Activated T-cell treated with anti-CD3 and anti-CD28 coated beads, Interleukin-2, amount 50 U/mL, for 24 hours (primary cell): ENCODE data around the gene AEBP1.
"Not testable (repeated sequence)": the region's sequence is repeated elsewhere in the genome, so short reads cannot be mapped to it uniquely, and the experiment has no call there.

ENCODE experiments used
- DNase-seq: peaks from one replicate; pipeline ENCODE4 v3.0.0-alpha.2; 2020
- H3K27ac Mint-ChIP-seq: 2 replicates; pipeline ENCODE4 v1.8.0; 2020; ENCODE audit warnings: mild to moderate bottlenecking, mixed read lengths
- H3K27me3 Mint-ChIP-seq: 2 replicates; pipeline ENCODE4 v1.8.0; 2020; ENCODE audit warnings: mixed read lengths
- H3K36me3 Mint-ChIP-seq: 2 replicates; pipeline ENCODE4 v1.8.0; 2020; ENCODE audit warnings: low read depth, mixed read lengths
- H3K4me1 Mint-ChIP-seq: 2 replicates; pipeline ENCODE4 v1.8.0; 2020; ENCODE audit warnings: low read depth, mixed read lengths
- H3K4me3 Mint-ChIP-seq: 2 replicates; pipeline ENCODE4 v1.8.0; 2020; ENCODE audit warnings: mild to moderate bottlenecking, moderate library complexity, mixed read lengths
- H3K9me3 Mint-ChIP-seq: 2 replicates; pipeline ENCODE4 v1.8.0; 2020; ENCODE audit warnings: mixed read lengths

AEBP1 gene

GRCh38 chr7:44126574-44126973 lies 22.4 kb downstream of the AEBP1 start:
- H3K36me3 Mint-ChIP-seq = peaks cover 16% of the 10 kb centered on the region
- H3K9me3 Mint-ChIP-seq, H3K27ac Mint-ChIP-seq, DNase-seq, H3K27me3 Mint-ChIP-seq, H3K4me3 Mint-ChIP-seq: not testable (repeated sequence)
- H3K4me1 Mint-ChIP-seq = peaks cover 19% of the 10 kb centered on the region

DNA sequence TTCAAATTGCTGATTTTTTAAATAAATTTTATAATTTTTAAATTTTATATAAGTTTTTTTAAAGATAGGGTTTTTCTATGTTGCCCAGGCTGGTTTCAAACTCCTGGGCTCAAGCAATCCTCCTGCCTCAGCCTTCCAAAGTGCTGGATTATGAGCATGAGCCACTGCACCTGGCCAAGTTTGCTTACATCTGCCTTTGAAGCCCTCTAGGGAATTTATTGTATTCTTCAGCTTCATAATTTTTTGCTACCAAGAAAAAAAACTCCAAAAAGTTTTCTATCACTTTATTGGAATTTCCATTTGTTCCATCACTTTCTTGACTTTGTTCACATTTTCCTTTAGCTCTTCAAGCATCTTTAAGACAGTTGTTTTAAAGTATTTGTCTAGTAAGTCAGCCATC lies 23.0 kb downstream of the AEBP1 start:
- peaks cover 10% of the 10 kb centered on the region for H3K36me3 Mint-ChIP-seq
- no peak overlapping the region for H3K4me3 Mint-ChIP-seq
- no peaks in the 10 kb centered on the region for H3K27me3 Mint-ChIP-seq
- peaks cover 14% of the 10 kb centered on the region for H3K4me1 Mint-ChIP-seq
- DNase-seq = no peak
- no peaks in the 10 kb centered on the region for H3K9me3 Mint-ChIP-seq
- no peak overlapping the region for H3K27ac Mint-ChIP-seq

DNA sequence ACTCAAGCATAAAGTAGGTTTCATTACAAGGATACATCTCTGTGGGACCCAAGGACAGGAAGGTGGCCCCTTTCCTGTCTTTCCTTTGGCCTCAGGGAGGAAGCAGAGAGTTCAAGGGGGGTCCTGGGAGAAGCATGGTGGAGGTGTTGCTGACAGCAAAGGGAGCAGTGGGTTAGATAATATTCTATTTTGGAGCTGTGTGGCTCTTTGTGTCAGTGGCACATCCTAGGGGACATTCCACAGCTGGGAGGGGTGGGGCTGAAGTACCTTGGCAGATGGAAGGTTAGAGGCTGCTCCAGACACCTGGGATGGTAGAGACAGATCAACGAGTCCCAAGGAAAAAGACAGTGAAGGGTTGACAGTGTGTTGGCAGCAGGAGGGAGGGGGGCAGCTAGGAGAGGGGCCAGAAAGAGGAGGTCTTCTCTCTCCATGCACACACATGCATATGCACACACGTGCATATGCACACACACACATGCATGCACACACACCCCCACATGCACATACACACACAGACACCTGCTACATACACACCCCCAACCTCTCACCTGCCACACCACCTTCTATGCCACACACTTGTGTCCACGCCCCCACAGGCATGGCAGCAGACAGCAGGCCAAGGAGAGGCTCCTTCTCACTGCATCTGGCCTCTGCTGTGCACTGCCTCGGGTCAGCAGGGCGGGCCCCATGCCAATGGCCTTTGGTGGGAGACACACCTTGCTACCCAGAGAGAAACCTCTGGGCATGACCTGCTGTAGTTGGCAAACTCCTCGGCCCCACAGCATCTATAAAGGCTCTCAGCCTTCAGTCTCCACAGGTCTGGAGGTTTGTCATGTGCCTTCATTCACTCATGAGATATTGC lies 24.8 kb downstream of the AEBP1 start:
- DNase-seq = no peak
- Mint-ChIP-seq H3K4me3 (no peak overlapping the region), H3K4me1 (peaks cover 7% of the 10 kb centered on the region), H3K27ac (no peak overlapping the region), H3K27me3 (no peaks in the 10 kb centered on the region), H3K36me3 (no peaks in the 10 kb centered on the region), H3K9me3 (no peaks in the 10 kb centered on the region)

- DNase-seq = no peak
Observed at GRCh38 chr7:44131173-44132029, 27.3 kb downstream of the AEBP1 start.

DNA sequence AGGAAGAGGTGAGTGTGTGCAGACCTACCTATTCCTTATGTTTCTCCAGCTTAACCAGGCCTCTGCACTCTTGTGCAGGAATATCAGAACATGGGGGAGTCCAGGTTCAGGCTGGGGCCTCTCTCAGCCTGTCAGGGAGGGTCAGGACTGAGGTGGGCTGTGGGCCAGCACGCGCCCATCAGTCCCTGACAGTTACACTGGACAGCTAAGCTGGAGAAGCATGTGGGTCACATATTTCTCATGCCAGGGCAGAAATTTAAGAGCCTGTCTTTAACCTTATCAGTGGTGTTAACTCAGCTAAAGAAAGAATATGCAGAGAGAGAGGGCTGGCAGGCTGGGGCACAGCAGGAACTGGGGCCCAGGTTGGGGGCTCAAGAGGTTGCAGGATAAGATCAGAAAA lies 27.9 kb downstream of the AEBP1 start:
- Mint-ChIP-seq H3K4me1 (no peaks in the 10 kb centered on the region), H3K9me3 (no peaks in the 10 kb centered on the region), H3K4me3 (no peak overlapping the region), H3K27me3 (no peaks in the 10 kb centered on the region), H3K36me3 (no peaks in the 10 kb centered on the region), H3K27ac (no peak overlapping the region)
- DNase-seq = no peak

More at GRCh38 chr7:44131173-44132029, 27.3 kb downstream of the AEBP1 start:
- no peaks in the 10 kb centered on the region for H3K36me3 Mint-ChIP-seq
- peaks cover 3% of the 10 kb centered on the region for H3K4me1 Mint-ChIP-seq
- no peak overlapping the region for H3K27ac Mint-ChIP-seq
- no peaks in the 10 kb centered on the region for H3K27me3 Mint-ChIP-seq
- H3K4me3 Mint-ChIP-seq = no peak overlapping the region
- H3K9me3 Mint-ChIP-seq = no peaks in the 10 kb centered on the region

- Mint-ChIP-seq H3K27ac (no peak overlapping the region), H3K36me3 (no peaks in the 10 kb centered on the region), H3K4me3 (no peak overlapping the region), H3K27me3 (no peaks in the 10 kb centered on the region), H3K9me3 (no peaks in the 10 kb centered on the region), H3K4me1 (no peaks in the 10 kb centered on the region)
- no peak for DNase-seq
Observed at GRCh38 chr7:44133295-44133694, 29.1 kb downstream of the AEBP1 start.

DNA sequence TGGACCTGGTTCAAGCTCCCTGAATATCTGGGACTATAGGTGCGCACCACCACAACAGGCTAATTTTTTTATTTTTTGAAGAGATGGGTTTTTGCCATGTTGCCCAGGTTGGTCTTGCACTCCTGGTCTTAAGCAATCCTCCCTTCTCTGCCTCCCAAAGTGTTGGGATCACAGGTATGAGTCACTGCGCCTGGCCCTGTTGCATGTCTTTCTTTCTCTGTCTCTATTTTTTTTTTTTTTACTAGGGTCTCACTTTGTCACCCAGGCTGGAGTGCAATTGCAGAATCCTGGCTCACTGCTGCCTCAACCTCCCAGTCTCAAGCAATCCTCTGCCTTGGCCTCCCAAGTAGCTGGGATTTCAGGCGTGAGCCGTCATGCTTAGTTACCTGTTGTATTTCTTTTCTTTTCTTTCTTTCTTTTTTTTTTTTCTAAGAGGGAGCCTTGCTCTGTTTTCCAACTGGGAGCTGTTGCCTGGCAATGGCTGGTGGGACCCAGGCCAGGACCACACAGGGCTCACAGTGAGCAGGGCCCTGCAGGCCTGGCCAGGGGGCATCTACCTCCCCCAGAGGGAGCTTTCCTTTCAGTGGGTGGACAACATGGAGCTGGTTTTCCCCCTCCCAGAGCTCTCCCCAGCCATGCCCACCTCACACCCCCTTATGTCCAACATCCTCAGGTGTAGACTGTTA lies 30.9 kb downstream of the AEBP1 start:
- H3K4me3 Mint-ChIP-seq = no peak overlapping the region
- H3K9me3 Mint-ChIP-seq = no peaks in the 10 kb centered on the region
- H3K36me3 Mint-ChIP-seq = no peaks in the 10 kb centered on the region
- H3K27me3 Mint-ChIP-seq = no peaks in the 10 kb centered on the region
- no peaks in the 10 kb centered on the region for H3K4me1 Mint-ChIP-seq
- H3K27ac Mint-ChIP-seq = no peak overlapping the region
- DNase-seq = no peak

DNA sequence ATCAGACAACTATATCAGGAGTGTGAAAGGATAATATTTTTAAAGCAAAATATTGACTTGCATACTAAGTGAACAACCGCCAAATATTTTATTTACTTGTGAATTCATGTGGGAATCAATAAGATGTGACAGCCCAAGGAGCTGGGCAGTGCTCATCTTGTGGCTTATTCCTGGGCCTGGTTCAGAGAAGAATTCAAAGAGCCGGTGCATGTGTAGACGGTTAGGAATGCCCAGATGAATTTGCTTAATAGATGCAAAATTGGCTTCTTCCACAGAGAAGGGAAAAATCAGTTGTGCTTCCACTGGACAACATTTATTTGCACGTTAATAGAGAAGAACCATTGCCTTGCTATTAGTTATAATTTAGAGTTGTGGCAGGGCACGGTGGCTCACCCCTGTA lies 32.6 kb downstream of the AEBP1 start:
- Mint-ChIP-seq H3K4me1 (no peaks in the 10 kb centered on the region), H3K4me3 (no peak overlapping the region), H3K27ac (no peak overlapping the region), H3K36me3 (no peaks in the 10 kb centered on the region), H3K27me3 (no peaks in the 10 kb centered on the region), H3K9me3 (no peaks in the 10 kb centered on the region)
- no peak for DNase-seq

- Mint-ChIP-seq H3K27ac (no peak overlapping the region), H3K9me3 (no peaks in the 10 kb centered on the region), H3K36me3 (no peaks in the 10 kb centered on the region), H3K4me3 (no peak overlapping the region), H3K27me3 (no peaks in the 10 kb centered on the region), H3K4me1 (no peaks in the 10 kb centered on the region)
- no peak for DNase-seq
Observed at GRCh38 chr7:44138698-44139097, 34.6 kb downstream of the AEBP1 start.

DNA sequence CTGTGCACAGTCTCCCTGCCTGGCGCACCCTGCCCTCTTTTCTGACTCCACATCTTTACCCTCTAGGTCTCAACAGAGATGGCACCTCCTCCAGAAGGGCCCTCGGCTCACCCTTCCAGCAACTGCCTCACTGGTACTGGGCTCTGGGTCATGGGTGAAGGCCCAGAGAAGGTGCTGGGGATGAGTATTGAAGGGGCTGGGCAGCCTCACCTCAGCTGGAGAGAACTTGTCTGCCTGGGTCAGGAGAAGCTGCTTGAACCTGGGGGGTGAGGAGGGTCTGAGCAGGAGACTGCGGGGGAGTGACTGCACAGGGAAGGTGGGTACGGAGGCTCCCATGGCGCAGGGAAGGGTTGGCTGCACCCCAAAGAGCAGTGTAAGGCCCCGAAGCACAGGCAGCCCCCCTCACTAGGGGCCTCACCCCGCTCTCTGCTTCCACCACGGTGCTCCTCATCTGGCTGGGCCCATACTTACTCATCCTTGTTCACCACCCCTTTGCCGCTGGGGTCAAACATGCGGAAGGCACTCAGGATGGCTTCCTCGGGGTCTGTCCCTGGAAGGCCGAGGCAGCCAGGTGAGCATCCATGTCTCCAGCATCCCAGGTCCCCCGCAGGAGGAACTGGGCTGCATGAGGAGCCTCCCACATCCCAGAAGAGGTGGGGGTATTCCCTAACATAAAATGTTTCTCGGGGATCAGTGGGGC lies 35.3 kb downstream of the AEBP1 start:
- Mint-ChIP-seq H3K36me3 (no peaks in the 10 kb centered on the region), H3K4me1 (no peaks in the 10 kb centered on the region), H3K27ac (no peak overlapping the region), H3K9me3 (no peaks in the 10 kb centered on the region), H3K4me3 (no peak overlapping the region), H3K27me3 (no peaks in the 10 kb centered on the region)
- no peak for DNase-seq

- Mint-ChIP-seq H3K9me3 (no peaks in the 10 kb centered on the region), H3K27me3 (peaks cover 4% of the 10 kb centered on the region), H3K4me1 (peaks cover 5% of the 10 kb centered on the region), H3K27ac (no peak overlapping the region), H3K36me3 (no peaks in the 10 kb centered on the region), H3K4me3 (no peak overlapping the region)
- no peak for DNase-seq
Observed at GRCh38 chr7:44140341-44140740, 36.2 kb downstream of the AEBP1 start.

DNA sequence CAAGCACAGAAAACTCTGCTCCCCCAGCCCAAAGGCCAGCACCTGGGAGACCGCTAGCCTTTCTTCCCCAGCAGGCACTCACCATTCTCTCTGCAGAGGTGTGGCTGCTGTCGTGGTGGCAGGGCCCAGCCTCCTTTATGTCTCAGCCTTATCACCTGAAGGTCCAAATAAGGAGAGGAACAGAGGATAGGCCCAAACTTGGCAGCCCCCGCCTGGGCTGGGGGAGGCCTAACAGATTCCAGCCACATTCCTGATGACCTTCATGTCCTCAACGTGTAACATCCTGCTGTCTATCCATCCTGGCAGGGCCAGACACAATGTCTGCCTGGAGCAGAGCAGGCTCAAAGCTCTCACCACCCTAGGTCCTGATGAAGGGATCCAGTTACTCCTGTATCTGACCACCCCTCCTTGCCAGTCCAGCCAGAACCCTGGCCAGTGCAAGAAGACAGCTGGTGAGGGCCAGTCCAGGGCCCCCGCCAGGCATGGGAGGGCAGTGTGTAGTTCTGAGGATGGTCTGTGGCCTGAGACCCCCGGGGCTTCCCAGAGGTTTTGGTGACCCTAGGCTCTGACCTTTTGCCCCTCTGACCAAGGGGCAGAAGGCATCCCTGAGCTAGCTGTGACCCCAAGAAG lies 37.2 kb downstream of the AEBP1 start, which contains the start of gene MYL7:
Gene MYL7 (minus strand): TSS at position 112 of the 630 bp plus-strand sequence. CDS start 27 bp downstream, at position 85.
- H3K27ac Mint-ChIP-seq = no peak within 1 kb of the TSS

DNA sequence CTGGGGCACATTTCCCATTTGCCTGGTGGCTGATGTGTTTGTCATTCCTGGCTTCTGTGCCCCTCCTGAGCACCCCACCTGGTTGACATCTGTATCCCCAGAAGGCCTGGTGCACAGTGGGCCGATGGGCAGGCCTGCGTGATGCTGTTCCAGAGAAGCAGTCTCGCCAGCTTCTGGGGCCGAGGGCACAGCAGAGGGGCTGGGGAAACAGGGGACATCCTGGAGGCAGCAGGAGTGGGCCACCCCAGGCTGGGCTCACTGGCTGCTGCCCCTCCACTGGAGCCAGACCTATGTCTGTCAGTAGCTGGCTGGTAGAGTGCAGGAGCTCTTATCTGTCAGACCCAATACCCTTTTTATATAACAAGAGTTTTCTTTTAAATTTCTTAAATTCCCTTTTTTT lies 37.9 kb downstream of the AEBP1 start:
- Mint-ChIP-seq H3K36me3 (no peaks in the 10 kb centered on the region), H3K27me3 (peaks cover 6% of the 10 kb centered on the region), H3K4me3 (no peak overlapping the region), H3K27ac (no peak overlapping the region), H3K9me3 (no peaks in the 10 kb centered on the region), H3K4me1 (peaks cover 10% of the 10 kb centered on the region)
- DNase-seq = no peak

More for the DNA sequence above, 37.2 kb downstream of the AEBP1 start, which contains the start of gene MYL7:
- no peak within 1 kb of the TSS for H3K4me3 Mint-ChIP-seq
- no peaks in the 10 kb centered on the region for H3K9me3 Mint-ChIP-seq
- peaks cover 10% of the 10 kb centered on the region for H3K4me1 Mint-ChIP-seq
- H3K27me3 Mint-ChIP-seq = peaks cover 6% of the 10 kb centered on the region
- no peaks in the 10 kb centered on the region for H3K36me3 Mint-ChIP-seq
- no peak for DNase-seq
